GM19324 (cell line): ENCODE results near the gene RAPGEF4.
A peak's percentile ranks its signal among the peaks of the same experiment; 100 is the strongest.

Experiments
- ATAC-seq: cut with Tn5 transposase; IDR thresholded peaks from one replicate; pipeline ENCODE4 v1.9.1; 2021; ENCODE audit warnings: mild to moderate bottlenecking, moderate library complexity; ENCODE audit not compliant: unreplicated experiment, low FRiP score

Gene RAPGEF4

GRCh38 chr2:173050684-173051083, 315.0 kb downstream of the RAPGEF4 start:
- ATAC-seq = no peak

GRCh38 chr2:173051463-173052215, 316.0 kb downstream of the RAPGEF4 start:
- ATAC-seq = no peak

GRCh38 chr2:173053043-173053699, 317.5 kb downstream of the RAPGEF4 start:
- ATAC-seq = no peak

GRCh38 chr2:173054466-173054865, 318.8 kb downstream of the RAPGEF4 start:
- no peak for ATAC-seq

GRCh38 chr2:173056705-173057364, 321.2 kb downstream of the RAPGEF4 start:
- ATAC-seq = no peak

- no peak for ATAC-seq
Observed at GRCh38 chr2:173058097-173058496, 322.5 kb downstream of the RAPGEF4 start.

GRCh38 chr2:173058673-173059072, 323.0 kb downstream of the RAPGEF4 start:
- no peak for ATAC-seq

GRCh38 chr2:173059292-173059691, 323.6 kb downstream of the RAPGEF4 start:
- ATAC-seq = no peak

- no peak for ATAC-seq
Observed at GRCh38 chr2:173059971-173060461, 324.4 kb downstream of the RAPGEF4 start.

- ATAC-seq = no peak
Observed at GRCh38 chr2:173062801-173063200, 327.2 kb downstream of the RAPGEF4 start.

GRCh38 chr2:173064151-173064805, 328.6 kb downstream of the RAPGEF4 start:
- no peak for ATAC-seq

- no peak for ATAC-seq
Observed at GRCh38 chr2:173066887-173067676, 331.4 kb downstream of the RAPGEF4 start.

GRCh38 chr2:173075056-173075780, 339.6 kb downstream of the RAPGEF4 start:
- no peak for ATAC-seq

GRCh38 chr2:173075781-173076580, 340.3 kb downstream of the RAPGEF4 start, which contains the start of gene MAP3K20:
MAP3K20 (plus strand) TSS chr2:173075846; CDS start chr2:173091032, 15,186 bp downstream.
- ATAC-seq = peak; percentile 70

GRCh38 chr2:173076581-173077345, 341.1 kb downstream of the RAPGEF4 start:
- ATAC-seq = peak; percentile 28

GRCh38 chr2:173077506-173078177, 342.0 kb downstream of the RAPGEF4 start:
- no peak for ATAC-seq

- ATAC-seq = no peak
Observed at GRCh38 chr2:173079141-173079540, 343.5 kb downstream of the RAPGEF4 start.
